ENCODE measurements around the gene IRX5.

IRX5 gene

GRCh38 chr16:54930005-54930868 lies at the start of gene IRX5:
Gene IRX5, plus strand, starts transcription at chr16:54930865. Its CDS starts 334 bp downstream, at chr16:54931199.
- DNase-seq: peak; percentile 64

- no peak for DNase-seq
These were observed 48.1 kb upstream of the IRX5 start for GRCh38 chr16:54882556-54882955.

DNA sequence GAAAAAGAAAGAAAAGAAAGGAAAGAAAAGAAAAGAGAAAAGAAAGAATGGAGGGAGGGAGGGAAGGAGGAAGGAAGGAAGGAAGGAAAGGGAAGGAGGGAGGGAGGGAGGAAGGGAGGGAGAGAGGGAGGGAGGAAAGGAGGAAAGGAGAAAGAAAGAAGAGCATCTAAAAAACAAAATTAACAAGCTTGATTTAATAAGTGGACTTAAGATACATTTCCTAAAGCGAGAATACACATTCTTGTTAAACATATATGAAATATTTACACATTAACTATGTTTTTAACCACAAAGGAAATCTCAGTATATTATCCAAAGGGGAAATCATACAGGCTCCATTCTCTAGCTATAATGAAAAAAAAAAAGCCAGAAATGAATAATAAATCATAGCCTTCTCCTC lies 47.3 kb upstream of the IRX5 start:
- no peak for DNase-seq

GRCh38 chr16:54886078-54886477 lies 44.6 kb upstream of the IRX5 start:
- DNase-seq: no peak

DNA sequence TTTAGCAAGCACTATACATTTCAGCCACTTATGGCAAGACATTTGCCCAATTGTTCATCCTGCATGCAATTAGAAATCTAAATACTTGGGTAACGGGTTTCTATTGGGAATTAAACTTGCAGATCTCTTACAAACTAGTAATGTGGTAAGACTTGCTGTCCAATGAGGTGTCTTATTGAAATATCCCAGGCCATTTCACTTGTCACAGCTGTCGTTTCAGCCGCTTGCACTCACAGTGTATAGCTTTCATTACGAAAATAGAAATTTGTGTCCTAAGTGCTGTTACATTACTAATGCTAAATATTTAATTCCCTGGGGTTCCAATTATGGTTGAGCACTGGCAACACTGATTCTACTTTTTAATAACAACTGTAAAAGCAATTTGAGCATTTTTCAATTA lies 40.3 kb upstream of the IRX5 start:
- DNase-seq: peak in 1 of 2 experiments; percentile 26

- peak in 1 of 2 experiments; percentile 81 for DNase-seq
These were observed 39.3 kb upstream of the IRX5 start for GRCh38 chr16:54891346-54891745.

- no peak for DNase-seq
These were observed 37.7 kb upstream of the IRX5 start for GRCh38 chr16:54892981-54893380.

DNA sequence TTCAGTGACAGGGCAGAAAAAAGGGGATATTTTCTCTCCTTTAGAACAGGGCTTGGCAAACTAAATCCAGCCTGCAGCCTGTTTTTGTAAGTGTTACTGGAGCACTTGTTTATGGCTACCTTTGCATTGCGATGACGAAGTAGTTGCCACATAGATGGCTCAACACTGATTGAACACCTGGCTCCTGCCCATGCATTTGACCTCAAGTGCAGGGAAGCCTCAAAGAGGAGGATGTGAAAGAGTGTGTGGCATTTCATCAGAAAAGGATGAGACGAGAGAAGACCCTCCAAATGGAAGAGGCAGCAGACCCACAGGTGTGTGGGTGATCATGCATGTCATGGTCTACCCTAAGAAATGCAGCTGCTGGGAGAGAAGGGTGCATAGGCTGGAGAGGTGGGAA lies 32.7 kb upstream of the IRX5 start:
- no peak for DNase-seq

- DNase-seq: no peak
These were observed 29.1 kb upstream of the IRX5 start for GRCh38 chr16:54901606-54902005.

- DNase-seq: no peak
These were observed 27.6 kb upstream of the IRX5 start for GRCh38 chr16:54903047-54903446.

DNA sequence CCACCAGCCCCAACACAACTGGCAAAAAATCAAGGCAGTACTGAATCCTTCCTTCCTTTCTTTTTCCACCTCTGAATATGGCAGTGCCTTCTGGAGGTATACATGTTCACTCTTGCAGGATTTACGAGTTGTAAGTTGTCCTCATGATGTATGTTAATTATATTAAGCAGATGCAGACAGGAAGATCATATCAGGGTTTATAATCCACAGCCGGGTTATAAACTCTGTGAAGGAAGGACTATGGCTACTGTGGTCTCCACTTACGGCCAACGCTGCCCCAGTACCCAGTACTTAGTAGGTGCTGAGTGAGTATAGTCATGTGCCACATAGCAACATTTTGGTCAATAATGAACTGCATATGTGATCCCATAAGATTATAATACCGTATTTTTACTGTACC lies 19.6 kb upstream of the IRX5 start:
- no peak for DNase-seq

DNA sequence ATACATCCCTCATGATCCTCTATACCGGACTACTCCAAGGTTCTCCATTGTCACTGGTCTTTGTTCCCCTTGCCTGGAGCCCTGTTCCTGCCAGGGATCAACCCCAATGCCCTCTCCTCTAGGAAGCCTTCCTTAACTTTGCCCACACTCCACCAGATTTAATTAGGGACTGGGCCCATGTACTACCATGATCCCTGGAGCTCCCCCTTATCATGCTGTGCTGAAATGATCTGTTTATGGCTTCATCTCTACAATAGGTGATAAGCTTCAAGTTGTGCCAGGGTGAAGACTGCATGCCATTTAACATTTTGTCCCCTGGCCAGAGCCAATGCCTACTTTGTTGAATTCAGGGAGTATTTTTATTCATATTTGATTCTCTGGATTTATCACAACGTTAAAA lies 17.9 kb upstream of the IRX5 start:
- no peak for DNase-seq

GRCh38 chr16:54921206-54921824 lies 9.3 kb upstream of the IRX5 start:
- DNase-seq: peak in 1 of 2 experiments; percentile 45

- no peak for DNase-seq
These were observed 7.6 kb upstream of the IRX5 start for GRCh38 chr16:54923055-54923473.

DNA sequence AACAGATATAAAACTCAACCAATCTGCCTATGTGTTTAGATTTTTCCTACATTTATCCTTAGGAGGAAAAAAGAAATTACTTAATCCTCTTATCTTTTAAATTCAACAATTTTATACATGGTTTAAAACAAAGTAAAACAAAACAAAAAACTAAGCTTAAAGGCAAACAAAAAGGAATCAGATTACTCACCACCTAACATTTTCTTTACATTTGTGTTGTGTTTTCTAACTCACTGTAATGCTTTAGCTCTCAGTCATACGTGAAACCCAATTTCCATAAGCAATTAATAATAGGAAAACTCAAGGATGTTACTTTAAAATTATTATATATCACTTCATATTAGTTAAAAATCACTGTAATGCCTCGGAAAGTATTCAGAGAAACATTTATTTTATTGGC lies 6.7 kb upstream of the IRX5 start:
- no peak for DNase-seq

- no peak for DNase-seq
These were observed 4.4 kb upstream of the IRX5 start for GRCh38 chr16:54926166-54926838.

DNA sequence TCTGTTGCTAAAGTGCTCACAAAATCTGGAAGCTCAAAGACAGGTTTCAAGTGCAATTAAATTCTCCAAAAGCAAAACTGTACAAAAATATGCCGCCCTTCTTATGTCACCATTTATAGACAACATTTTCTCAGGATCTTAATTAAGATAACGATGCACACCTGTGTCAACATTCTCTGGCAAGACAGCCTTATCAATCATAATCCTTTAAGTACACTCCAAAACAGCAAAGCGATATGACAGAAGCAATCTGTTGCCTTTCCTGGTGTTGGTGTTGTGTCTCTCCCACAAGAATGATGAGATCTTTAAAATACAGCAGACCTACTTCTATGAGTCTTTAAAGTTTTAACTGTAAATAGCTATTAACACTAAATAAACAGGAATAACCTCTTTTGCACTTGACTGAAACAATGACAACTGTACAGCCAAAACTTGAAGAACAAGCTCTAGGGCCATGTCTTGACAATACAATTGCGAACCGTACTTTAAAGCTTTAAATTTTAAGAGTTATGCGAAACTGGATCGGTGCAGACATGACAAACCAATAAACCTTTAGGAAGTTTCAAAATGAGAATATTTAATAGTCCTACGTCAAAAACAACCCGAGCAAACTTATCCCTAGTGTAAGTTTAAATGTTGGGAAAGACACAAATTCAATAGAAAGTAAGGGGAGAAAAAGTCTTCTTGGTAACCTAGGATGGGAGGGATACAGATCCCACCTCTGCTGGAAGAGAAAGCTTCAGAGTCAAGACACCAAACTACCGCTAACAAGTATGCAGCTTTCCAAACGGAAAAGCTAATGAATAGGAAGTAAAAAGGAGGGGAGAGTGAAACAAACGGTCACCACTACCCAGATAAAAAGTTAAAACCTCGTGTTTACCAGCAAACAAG lies 3.3 kb upstream of the IRX5 start:
- peak; percentile 61 to 82 for DNase-seq

DNA sequence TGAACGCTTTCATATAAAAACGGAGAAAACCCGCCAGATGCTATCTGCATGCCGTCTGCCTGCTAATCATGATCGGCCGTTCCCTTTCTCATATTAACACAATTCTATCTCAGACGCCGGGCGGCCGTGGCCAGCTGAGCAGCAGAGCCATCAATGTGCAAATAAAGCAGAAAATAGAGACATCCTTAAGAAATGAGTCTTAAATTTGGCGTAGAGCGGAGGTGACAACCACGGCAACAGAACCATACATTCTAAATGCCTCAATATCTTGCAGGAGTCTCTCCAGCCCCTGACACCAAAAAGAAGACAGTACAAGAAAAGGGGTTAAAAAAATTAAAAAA lies 2.7 kb upstream of the IRX5 start:
- peak in 1 of 2 experiments; percentile 55 for DNase-seq

- DNase-seq: peak in 1 of 2 experiments; percentile 47
These were observed 2.1 kb upstream of the IRX5 start for GRCh38 chr16:54928411-54929089.

GRCh38 chr16:54929090-54930004 lies 1.3 kb upstream of the IRX5 start:
- peak; percentile 99 for DNase-seq

GRCh38 chr16:54930869-54931119 lies 129 bp downstream of the IRX5 start:
- no peak for DNase-seq

Measured in NCI-H524 (cell line).